Vagina (tissue), 2 donors: Measurements from ENCODE around the gene SLC28A1.

ENCODE experiments used
- CTCF ChIP-seq, 3 experiments: fragments of 450-650 bp in 2 of 3; fragments of 200-600 bp in 1 of 3; sonication (generic) in 1 of 3; IDR thresholded peaks; one replicate each; pipeline ENCODE4 v1.5.1; 2017 to 2019; ENCODE audit warnings: antibody characterized with exemption in 3 of 3, mild to moderate bottlenecking in 2 of 3, moderate library complexity in 2 of 3
- POLR2A ChIP-seq, 2 donors: fragments of 450-650 bp; IDR thresholded peaks; one replicate each; pipeline ENCODE4 v1.6.1; 2017; ENCODE audit warnings: antibody characterized with exemption in 2 of 2, mild to moderate bottlenecking in 2 of 2, moderate library complexity in 2 of 2

GRCh38 chr15:84911879-84912660 lies 27.6 kb downstream of the SLC28A1 start:
- TF ChIP-seq POLR2A (IDR thresholded peaks at IDR 0.05) (no peak), CTCF (IDR thresholded peaks at IDR 0.05) (no peak)
